Keratinocyte (primary cell): ENCODE data around the gene MROH2A. TPM values are rescaled to one million over a fixed set of nuclear protein-coding genes. Genes with fewer than 3 reads are reported as not detected.

Experiments used
- DNase-seq: peaks from one replicate; pipeline ENCODE4 v3.0.0-alpha.2; 2011; ENCODE audit warnings: low read depth, missing footprints, low spot score
- FAIRE-seq: peaks from 2 replicates; lab custom pipeline; 2011; peaks lifted over from hg19 to GRCh38; lab: Jason Lieb, UNC
- H2AFZ ChIP-seq: 2 replicates; pipeline ENCODE4 v1.6.0; 2012; ENCODE audit warnings: low read length, control low read depth, inconsistent platforms; ENCODE audit not compliant: control insufficient read depth
- H3K27ac ChIP-seq: 2 replicates; pipeline ENCODE4 v1.5.1; 2011; ENCODE audit warnings: low read length; ENCODE audit not compliant: control insufficient read depth, insufficient read depth
- H3K27me3 ChIP-seq: 3 replicates; pipeline ENCODE4 v1.6.0; 2011; ENCODE audit warnings: low read length; ENCODE audit not compliant: control insufficient read depth, insufficient read depth; ENCODE audit errors: extremely low read depth
- H3K36me3 ChIP-seq, 2 experiments: 2 replicates in 1 of 2; 3 replicates in 1 of 2; pipeline ENCODE4 v1.5.1; 2011; ENCODE audit warnings: low read length in 2 of 2, mild to moderate bottlenecking in 1 of 2; ENCODE audit not compliant: control insufficient read depth in 2 of 2, insufficient read depth in 2 of 2; ENCODE audit errors: extremely low read depth in 1 of 2
- H3K4me1 ChIP-seq: 3 replicates; pipeline ENCODE4 v1.5.1; 2011; ENCODE audit warnings: low read length; ENCODE audit not compliant: control insufficient read depth, insufficient read depth; ENCODE audit errors: extremely low read depth
- H3K4me2 ChIP-seq: 3 replicates; pipeline ENCODE4 v1.6.0; 2011; ENCODE audit warnings: low read depth, low read length; ENCODE audit not compliant: control insufficient read depth, insufficient read depth; ENCODE audit errors: extremely low read depth
- H3K4me3 ChIP-seq, 3 experiments: fragments of 200-600 bp in 1 of 3; sonication (generic) in 1 of 3; 2 replicates in 2 of 3; 3 replicates in 1 of 3; pipeline ENCODE4 v1.5.1; 2011 to 2016; ENCODE audit warnings: low read length in 3 of 3, mild to moderate bottlenecking in 3 of 3, control low read depth in 2 of 3, inconsistent platforms in 1 of 3, low read depth in 1 of 3, mixed read lengths in 1 of 3, mixed run types in 1 of 3, moderate library complexity in 1 of 3; ENCODE audit not compliant: control insufficient read depth in 2 of 3, insufficient read depth in 2 of 3; ENCODE audit errors: extremely low read depth in 1 of 3
- H3K79me2 ChIP-seq: 2 replicates; pipeline ENCODE4 v1.6.0; 2012; ENCODE audit warnings: low read length; ENCODE audit not compliant: control insufficient read depth, insufficient read depth
- H3K9ac ChIP-seq: 3 replicates; pipeline ENCODE4 v1.6.0; 2011; ENCODE audit warnings: low read length; ENCODE audit not compliant: control insufficient read depth, insufficient read depth; ENCODE audit errors: extremely low read depth
- H3K9me1 ChIP-seq: 3 replicates; pipeline ENCODE4 v1.6.0; 2011; ENCODE audit warnings: low read length; ENCODE audit not compliant: control insufficient read depth, insufficient read depth; ENCODE audit errors: extremely low read depth
- H3K9me3 ChIP-seq: 2 replicates; pipeline ENCODE4 v1.5.1; 2012; ENCODE audit warnings: low read depth, low read length; ENCODE audit not compliant: control insufficient read depth
- H4K20me1 ChIP-seq: 3 replicates; pipeline ENCODE4 v1.6.0; 2011; ENCODE audit warnings: low read length; ENCODE audit not compliant: control insufficient read depth, insufficient read depth; ENCODE audit errors: extremely low read depth
- CTCF ChIP-seq, 3 experiments: IDR thresholded peaks in 1 of 3; conservative IDR thresholded peaks in 1 of 3; optimal IDR thresholded peaks in 1 of 3; 2 replicates in 2 of 3; 3 replicates in 1 of 3; pipeline versions ENCODE3 to v1.5.1; 2011; ENCODE audit warnings: low read length in 3 of 3, mild to moderate bottlenecking in 3 of 3, moderate library complexity in 2 of 3, control low read depth in 1 of 3, inconsistent platforms in 1 of 3; ENCODE audit not compliant: insufficient read depth in 2 of 3; ENCODE audit errors: extremely low read depth in 1 of 3
- EZH2 ChIP-seq: IDR thresholded peaks from one replicate; pipeline ENCODE4 v1.6.1; 2012; ENCODE audit warnings: inconsistent platforms, mild to moderate bottlenecking, low read length, moderate library complexity
- dilution Hi-C: fragments of 300-500 bp; cut with MboI; formaldehyde crosslinking; loops from one replicate; pipeline ENCODE4 v1.7.0; 2020; ENCODE audit warnings: low sequenced_read_pairs; ENCODE audit not compliant: extremely low pct_ligation_motif_present
- polyA plus RNA-seq, 5 experiments: library from polyadenylated mRNA; depleted of rRNA in 3 of 5; stranded (reverse) in 3 of 5; stranded (forward) in 1 of 5; unstranded in 1 of 5; fragments of >200 nt; gene quantifications; 1 replicate in 1 of 5; 2 replicates in 3 of 5; 3 replicates in 1 of 5; pipeline versions ENCODE4 v1.2.1 to v1.2.3, GENCODE V29; 2011 to 2012; ENCODE audit warnings: missing spikeins in 2 of 5, low read depth in 1 of 5, low replicate concordance in 1 of 5

The MROH2A gene
- polyA plus RNA-seq, 1 donor (not counting 4 experiments of a cell fraction or from before 2014, with no cell fraction given): 0.33 TPM

GRCh38 chr2:233836359-233836758 lies 58.2 kb downstream of the MROH2A start:
- DNase-seq (no peak), FAIRE-seq (no peak)
- no peaks in the 10 kb centered on the region for H3K9me1 ChIP-seq
- H2AFZ ChIP-seq: no peak overlapping the region
- no peak overlapping the region for H3K4me2 ChIP-seq
- H3K79me2 ChIP-seq: peaks cover 42% of the 10 kb centered on the region
- no peak overlapping the region for H3K27ac ChIP-seq
- no peaks in the 10 kb centered on the region for H3K27me3 ChIP-seq
- H3K36me3 ChIP-seq: peaks cover 0 to 44% of the 10 kb centered on the region in 2 experiments
- no peak overlapping the region for H3K9ac ChIP-seq
- no peaks in the 10 kb centered on the region for H3K9me3 ChIP-seq
- TF ChIP-seq CTCF (optimal IDR thresholded peaks at IDR 0.05 in 1 of 3, IDR thresholded peaks at IDR 0.05 in 1 of 3, conservative IDR thresholded peaks at IDR 0.05 in 1 of 3; ENCODE audit: extremely low read depth in 1 of 3, insufficient read depth in 2 of 3, low read length in 3 of 3): no peak
- TF ChIP-seq EZH2: no peak
- dilution Hi-C loops: no loop called here
- no peak overlapping the region for H3K4me3 ChIP-seq
- H3K4me1 ChIP-seq: no peaks in the 10 kb centered on the region
- H4K20me1 ChIP-seq: peaks cover 6% of the 10 kb centered on the region

- Histone ChIP-seq H3K4me1 (no peaks in the 10 kb centered on the region), H3K36me3 (peaks cover 0 to 51% of the 10 kb centered on the region in 2 experiments)
Measured at GRCh38 chr2:233837694-233838229, 59.6 kb downstream of the MROH2A start.

More at GRCh38 chr2:233837694-233838229, 59.6 kb downstream of the MROH2A start:
- no peak for TF ChIP-seq EZH2
- no peak for TF ChIP-seq CTCF (optimal IDR thresholded peaks at IDR 0.05 in 1 of 3, IDR thresholded peaks at IDR 0.05 in 1 of 3, conservative IDR thresholded peaks at IDR 0.05 in 1 of 3; ENCODE audit: extremely low read depth in 1 of 3, insufficient read depth in 2 of 3, low read length in 3 of 3)
- Histone ChIP-seq H3K27ac (no peak overlapping the region), H3K79me2 (peaks cover 52% of the 10 kb centered on the region), H2AFZ (no peak overlapping the region), H3K4me2 (no peak overlapping the region), H3K9ac (no peak overlapping the region), H3K9me1 (no peaks in the 10 kb centered on the region), H3K9me3 (no peaks in the 10 kb centered on the region), H4K20me1 (peaks cover 6% of the 10 kb centered on the region), H3K27me3 (no peaks in the 10 kb centered on the region), H3K4me3 (no peak overlapping the region)
- FAIRE-seq (no peak), DNase-seq (no peak)
- dilution Hi-C loops: no loop called here
